ENCODE measurements around the gene PLXNA4. TPM values are rescaled to one million over a fixed set of nuclear protein-coding genes. Genes with fewer than 3 reads are reported as not detected.

PLXNA4 gene
- total and polyA plus RNA-seq, 2 donors from 2014 or later: 0.17 to 3.5 TPM

DNA sequence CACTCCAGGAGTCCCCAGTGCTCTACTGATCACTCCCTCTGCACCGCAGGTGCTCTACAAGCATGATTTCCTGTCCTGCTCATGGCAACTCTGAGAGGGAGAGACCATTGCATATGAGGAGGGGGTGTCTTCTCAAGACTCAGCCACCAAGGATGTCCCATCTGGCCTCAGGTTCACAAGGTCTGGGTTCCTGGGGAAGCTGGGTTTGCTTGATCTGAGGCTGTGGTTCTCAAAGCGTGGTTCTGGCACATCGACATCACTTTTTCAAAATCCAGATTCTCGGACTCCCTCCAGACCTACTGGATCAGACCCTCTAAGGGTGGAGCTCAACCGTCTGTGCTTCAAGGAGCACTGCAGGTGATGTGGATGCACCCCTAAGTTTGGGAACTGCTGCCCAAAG, 247.5 kb downstream of the PLXNA4 start:
- H3K27ac ChIP-seq (ENCODE audit: low read depth in 2 of 2, low read length in 2 of 2): no peak overlapping the region
- no peaks in the 10 kb centered on the region for H3K4me1 ChIP-seq (ENCODE audit: control insufficient read depth in 2 of 3, insufficient read depth in 2 of 3, low read depth in 1 of 3, low read length in 3 of 3)
- intact Hi-C loops (cut with DNase I): no loop called here
- DNase-seq (no peak), FAIRE-seq (no peak)
- H3K9ac ChIP-seq (ENCODE audit: low read length in 3 of 3): no peak overlapping the region
- H3K36me3 ChIP-seq (ENCODE audit: control insufficient read depth in 2 of 3, insufficient read depth in 3 of 3, low read length in 3 of 3): no peaks in the 10 kb centered on the region
- TF ChIP-seq, protein P1, sequence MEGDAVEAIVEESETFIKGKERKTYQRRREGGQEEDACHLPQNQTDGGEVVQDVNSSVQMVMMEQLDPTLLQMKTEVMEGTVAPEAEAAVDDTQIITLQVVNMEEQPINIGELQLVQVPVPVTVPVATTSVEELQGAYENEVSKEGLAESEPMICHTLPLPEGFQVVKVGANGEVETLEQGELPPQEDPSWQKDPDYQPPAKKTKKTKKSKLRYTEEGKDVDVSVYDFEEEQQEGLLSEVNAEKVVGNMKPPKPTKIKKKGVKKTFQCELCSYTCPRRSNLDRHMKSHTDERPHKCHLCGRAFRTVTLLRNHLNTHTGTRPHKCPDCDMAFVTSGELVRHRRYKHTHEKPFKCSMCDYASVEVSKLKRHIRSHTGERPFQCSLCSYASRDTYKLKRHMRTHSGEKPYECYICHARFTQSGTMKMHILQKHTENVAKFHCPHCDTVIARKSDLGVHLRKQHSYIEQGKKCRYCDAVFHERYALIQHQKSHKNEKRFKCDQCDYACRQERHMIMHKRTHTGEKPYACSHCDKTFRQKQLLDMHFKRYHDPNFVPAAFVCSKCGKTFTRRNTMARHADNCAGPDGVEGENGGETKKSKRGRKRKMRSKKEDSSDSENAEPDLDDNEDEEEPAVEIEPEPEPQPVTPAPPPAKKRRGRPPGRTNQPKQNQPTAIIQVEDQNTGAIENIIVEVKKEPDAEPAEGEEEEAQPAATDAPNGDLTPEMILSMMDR (IDR thresholded peaks at IDR 0.05; ENCODE audit: borderline replicate concordance, extremely low read depth, insufficient read depth): no peak
- no peaks in the 10 kb centered on the region for H3K27me3 ChIP-seq (ENCODE audit: control insufficient read depth, insufficient read depth, low read length)
- no peaks in the 10 kb centered on the region for H3K9me3 ChIP-seq (ENCODE audit: control insufficient read depth in 2 of 3, insufficient read depth in 1 of 3, low read length in 3 of 3)
- no peak overlapping the region for H3K4me3 ChIP-seq (ENCODE audit: low read length in 3 of 3)

DNA sequence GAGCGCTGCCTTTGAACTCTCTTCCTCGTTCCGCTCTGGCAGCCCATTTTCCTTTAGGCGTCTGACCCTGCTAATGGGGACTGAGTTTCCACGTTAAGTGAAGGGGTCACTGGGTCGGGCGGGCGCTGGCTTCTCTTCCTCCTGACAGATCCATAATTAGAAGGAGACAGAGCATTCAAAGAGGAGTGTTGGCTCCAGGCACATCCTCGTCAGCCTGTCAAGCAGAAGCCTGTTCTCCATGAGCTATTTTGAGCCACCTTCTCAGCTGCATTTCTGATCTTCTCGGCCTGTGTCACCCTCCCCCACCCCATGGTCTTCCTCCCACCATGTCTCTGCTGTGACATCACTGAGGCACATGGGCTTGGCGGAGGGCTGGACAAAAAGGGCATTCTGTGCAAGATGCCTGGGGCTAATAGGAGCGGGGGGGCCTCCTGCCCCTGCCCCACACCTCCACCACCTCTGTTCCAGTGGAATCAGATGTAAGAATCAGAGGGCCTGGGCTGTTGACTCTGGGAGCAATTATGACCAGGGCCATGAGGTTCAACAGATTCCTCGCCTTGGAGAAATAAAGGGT, 248.1 kb downstream of the PLXNA4 start:
- TF ChIP-seq, protein P1 (IDR thresholded peaks at IDR 0.05; ENCODE audit: borderline replicate concordance, extremely low read depth, insufficient read depth): no peak
- FAIRE-seq: no peak
- H3K27me3 ChIP-seq (ENCODE audit: control insufficient read depth, insufficient read depth, low read length): no peaks in the 10 kb centered on the region

DNA sequence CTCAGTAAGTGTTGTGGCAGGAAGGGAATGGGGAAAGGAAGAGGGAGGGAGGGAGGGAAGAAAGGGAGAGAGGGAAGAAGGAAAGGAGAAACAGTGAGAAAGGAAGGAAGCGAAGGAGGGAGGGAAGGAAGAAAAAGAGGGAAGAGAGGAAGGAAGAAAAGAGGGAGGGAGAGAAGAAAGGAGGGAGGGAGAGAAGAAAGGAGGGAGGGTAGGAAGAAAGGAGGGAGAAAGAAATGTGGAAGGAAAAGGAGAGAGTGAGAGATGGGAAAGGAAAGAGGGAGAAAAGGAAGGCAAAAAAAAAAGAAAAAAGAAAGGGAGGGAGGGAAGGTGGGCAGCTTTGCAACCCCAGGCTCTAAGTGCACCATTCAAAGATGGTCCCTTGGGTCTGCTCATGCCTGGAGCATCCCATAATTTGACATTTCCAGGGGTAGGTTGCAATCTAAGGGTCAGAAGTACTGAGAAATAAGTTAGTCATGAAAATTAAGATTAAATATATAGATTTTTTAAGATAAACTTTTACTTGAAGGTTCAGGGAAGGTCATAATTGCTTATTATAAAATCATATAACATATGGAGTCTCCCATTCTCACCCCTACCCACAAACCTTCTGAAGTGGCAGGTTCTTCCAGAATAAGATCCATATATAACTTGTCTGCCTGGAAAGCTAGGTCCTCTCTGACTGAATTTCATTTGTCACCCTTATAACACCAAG, 249.2 kb downstream of the PLXNA4 start:
- Histone ChIP-seq H3K9ac (ENCODE audit: low read length in 3 of 3) (no peak overlapping the region), H3K9me3 (ENCODE audit: control insufficient read depth in 2 of 3, insufficient read depth in 1 of 3, low read length in 3 of 3) (no peaks in the 10 kb centered on the region), H3K36me3 (ENCODE audit: control insufficient read depth in 2 of 3, insufficient read depth in 3 of 3, low read length in 3 of 3) (no peaks in the 10 kb centered on the region), H3K27me3 (ENCODE audit: control insufficient read depth, insufficient read depth, low read length) (no peaks in the 10 kb centered on the region), H3K27ac (ENCODE audit: low read depth in 2 of 2, low read length in 2 of 2) (no peak overlapping the region), H3K4me1 (ENCODE audit: control insufficient read depth in 2 of 3, insufficient read depth in 2 of 3, low read depth in 1 of 3, low read length in 3 of 3) (no peaks in the 10 kb centered on the region), H3K4me3 (ENCODE audit: low read length in 3 of 3) (no peak overlapping the region)
- FAIRE-seq: no peak
- DNase-seq: no peak
- intact Hi-C loops (cut with DNase I): no loop called here
- TF ChIP-seq, protein P1 (IDR thresholded peaks at IDR 0.05; ENCODE audit: borderline replicate concordance, extremely low read depth, insufficient read depth): no peak

More for the DNA sequence above, 248.1 kb downstream of the PLXNA4 start:
- DNase-seq: no peak
- no peak overlapping the region for H3K27ac ChIP-seq (ENCODE audit: low read depth in 2 of 2, low read length in 2 of 2)
- no peaks in the 10 kb centered on the region for H3K4me1 ChIP-seq (ENCODE audit: control insufficient read depth in 2 of 3, insufficient read depth in 2 of 3, low read depth in 1 of 3, low read length in 3 of 3)
- no peak overlapping the region for H3K9ac ChIP-seq (ENCODE audit: low read length in 3 of 3)
- H3K4me3 ChIP-seq (ENCODE audit: low read length in 3 of 3): no peak overlapping the region
- H3K36me3 ChIP-seq (ENCODE audit: control insufficient read depth in 2 of 3, insufficient read depth in 3 of 3, low read length in 3 of 3): no peaks in the 10 kb centered on the region
- H3K9me3 ChIP-seq (ENCODE audit: control insufficient read depth in 2 of 3, insufficient read depth in 1 of 3, low read length in 3 of 3): no peaks in the 10 kb centered on the region
- intact Hi-C loops (cut with DNase I): no loop called here
